ENCODE measurements around the gene KRT7.

Gene KRT7

DNA sequence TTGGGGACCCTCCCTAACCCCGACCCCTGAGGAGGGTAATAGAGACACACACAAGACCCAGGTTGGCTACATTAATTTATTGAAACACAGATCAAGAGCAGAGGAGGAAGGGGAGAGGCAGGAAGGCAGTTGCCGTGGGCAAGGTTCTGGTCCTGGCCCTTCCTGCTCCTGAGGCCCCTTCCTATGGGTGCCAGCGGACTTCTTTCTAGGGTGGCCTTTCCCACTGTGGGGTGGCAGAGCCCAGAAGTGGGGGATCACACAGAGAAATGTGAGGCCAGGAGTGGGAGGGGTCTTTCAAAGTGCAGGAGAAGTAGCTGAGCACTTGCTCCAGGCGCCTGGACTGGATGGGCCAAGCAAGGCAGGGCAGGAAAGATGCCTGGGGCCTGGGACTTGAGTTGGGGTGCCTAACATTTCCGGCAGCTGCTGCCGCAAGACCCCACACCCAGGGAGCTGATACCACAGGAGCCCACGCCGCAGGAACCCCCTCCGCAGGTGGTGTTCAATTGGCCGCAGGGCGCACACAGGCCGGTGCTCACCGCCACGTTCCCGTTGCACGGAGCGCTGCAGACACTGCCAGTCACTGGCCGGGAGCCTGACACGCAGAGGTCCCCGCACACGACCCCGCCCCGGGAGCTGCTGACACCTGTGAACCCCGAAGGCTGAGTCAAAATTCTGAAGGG is 52.9 kb downstream of the KRT7 start:
- TF ChIP-seq, protein P1, sequence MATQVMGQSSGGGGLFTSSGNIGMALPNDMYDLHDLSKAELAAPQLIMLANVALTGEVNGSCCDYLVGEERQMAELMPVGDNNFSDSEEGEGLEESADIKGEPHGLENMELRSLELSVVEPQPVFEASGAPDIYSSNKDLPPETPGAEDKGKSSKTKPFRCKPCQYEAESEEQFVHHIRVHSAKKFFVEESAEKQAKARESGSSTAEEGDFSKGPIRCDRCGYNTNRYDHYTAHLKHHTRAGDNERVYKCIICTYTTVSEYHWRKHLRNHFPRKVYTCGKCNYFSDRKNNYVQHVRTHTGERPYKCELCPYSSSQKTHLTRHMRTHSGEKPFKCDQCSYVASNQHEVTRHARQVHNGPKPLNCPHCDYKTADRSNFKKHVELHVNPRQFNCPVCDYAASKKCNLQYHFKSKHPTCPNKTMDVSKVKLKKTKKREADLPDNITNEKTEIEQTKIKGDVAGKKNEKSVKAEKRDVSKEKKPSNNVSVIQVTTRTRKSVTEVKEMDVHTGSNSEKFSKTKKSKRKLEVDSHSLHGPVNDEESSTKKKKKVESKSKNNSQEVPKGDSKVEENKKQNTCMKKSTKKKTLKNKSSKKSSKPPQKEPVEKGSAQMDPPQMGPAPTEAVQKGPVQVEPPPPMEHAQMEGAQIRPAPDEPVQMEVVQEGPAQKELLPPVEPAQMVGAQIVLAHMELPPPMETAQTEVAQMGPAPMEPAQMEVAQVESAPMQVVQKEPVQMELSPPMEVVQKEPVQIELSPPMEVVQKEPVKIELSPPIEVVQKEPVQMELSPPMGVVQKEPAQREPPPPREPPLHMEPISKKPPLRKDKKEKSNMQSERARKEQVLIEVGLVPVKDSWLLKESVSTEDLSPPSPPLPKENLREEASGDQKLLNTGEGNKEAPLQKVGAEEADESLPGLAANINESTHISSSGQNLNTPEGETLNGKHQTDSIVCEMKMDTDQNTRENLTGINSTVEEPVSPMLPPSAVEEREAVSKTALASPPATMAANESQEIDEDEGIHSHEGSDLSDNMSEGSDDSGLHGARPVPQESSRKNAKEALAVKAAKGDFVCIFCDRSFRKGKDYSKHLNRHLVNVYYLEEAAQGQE (IDR thresholded peaks at IDR 0.05; ENCODE audit: insufficient read depth in 1 of 2, low read depth in 2 of 2, low read length in 2 of 2) = no peak
- TF ChIP-seq SIN3A (IDR thresholded peaks at IDR 0.05; ENCODE audit: borderline replicate concordance, insufficient read depth, low read length) = no peak

DNA sequence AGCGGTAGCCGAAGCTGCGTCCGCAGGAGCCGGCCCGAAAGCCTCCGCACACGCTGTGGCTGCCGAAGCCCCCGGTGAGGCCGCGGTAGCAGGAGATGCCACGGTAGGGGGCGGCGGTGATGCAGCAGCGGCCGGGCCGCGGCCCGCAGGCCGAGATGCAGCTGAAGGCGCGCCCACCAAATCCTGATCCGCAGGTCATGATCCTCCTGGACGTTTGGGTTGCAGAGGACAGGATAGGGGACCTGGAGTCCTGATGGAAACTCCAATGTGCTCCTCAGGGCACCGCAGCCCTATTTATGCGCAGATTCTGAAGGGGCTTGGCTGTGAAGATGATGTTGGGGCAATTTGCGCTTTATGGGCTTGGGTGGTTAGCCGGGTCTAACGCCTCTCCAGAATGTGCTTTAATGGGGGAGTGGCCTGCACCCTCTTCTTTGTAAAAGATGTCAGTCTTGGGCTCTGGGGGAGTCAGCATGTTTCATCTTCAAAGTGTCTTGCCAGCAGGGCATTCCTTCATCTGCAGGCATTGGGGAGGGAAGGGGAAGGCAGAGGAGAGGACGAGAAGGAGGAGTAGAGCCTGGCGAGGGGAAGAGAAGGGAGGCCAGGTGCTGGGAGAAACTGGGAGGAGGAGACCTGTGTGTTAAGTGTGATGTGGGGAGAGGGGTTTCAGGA is 58.4 kb downstream of the KRT7 start, which contains the start of gene KRT81:
TSS of gene KRT81 (minus strand) at position 268 of the 669 bp plus-strand sequence. CDS start at position 199, 69 bp downstream.
- TF ChIP-seq, protein P1 (IDR thresholded peaks at IDR 0.05; ENCODE audit: insufficient read depth in 1 of 2, low read depth in 2 of 2, low read length in 2 of 2) = no peak
- no peak for TF ChIP-seq POLR2AphosphoS5 (IDR thresholded peaks at IDR 0.05; ENCODE audit: low read depth, low read length)

DNA sequence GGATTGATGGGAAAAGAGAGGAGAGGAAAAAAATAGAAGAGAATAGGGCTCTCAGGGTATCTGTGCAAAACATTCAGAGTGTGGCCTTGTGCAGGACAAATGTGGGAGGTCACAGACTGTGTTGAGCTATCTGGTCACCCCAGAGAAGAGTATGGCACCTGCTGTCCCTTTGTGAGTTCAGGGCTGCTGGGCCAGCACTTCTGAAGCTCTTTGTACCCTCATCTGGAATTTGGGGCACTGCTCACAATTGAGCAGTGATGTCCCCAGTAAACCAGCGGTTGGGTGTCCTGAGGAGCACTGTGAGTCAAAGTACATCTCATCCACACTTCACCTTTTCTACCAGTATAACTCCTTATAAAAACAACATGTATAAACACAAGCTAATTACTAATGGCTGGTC is 60.9 kb downstream of the KRT7 start:
- TF ChIP-seq FOXP2 (optimal IDR thresholded peaks at IDR 0.05; ENCODE audit: borderline replicate concordance, extremely low read depth, extremely low read length, insufficient read depth) (no peak), POLR2AphosphoS5 (IDR thresholded peaks at IDR 0.05; ENCODE audit: low read depth, low read length) (no peak), SIN3A (IDR thresholded peaks at IDR 0.05; ENCODE audit: borderline replicate concordance, insufficient read depth, low read length) (no peak), TAF1 (IDR thresholded peaks at IDR 0.05; ENCODE audit: borderline replicate concordance, insufficient read depth, low read length) (no peak)
- TF ChIP-seq, protein P1 (IDR thresholded peaks at IDR 0.05; ENCODE audit: insufficient read depth in 1 of 2, low read depth in 2 of 2, low read length in 2 of 2) = no peak

DNA sequence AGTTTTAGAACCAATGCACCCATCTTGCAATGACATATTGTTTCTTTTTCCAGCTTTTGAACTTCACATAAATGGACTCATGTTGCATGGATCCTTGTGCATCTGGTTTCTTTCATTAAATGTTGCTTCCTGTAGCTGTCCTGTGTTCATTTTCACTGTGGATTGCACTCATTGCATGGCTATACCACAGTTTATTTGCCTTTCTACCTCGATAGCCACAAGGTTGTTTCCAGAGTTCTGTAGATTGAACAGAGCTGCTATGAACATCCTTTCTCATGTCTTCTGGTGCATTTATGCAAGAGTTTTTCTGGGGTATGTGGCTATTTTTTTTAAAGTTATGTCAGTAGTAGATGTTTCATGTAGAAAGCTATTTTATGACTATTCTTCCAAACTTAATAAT is 61.8 kb downstream of the KRT7 start:
- TF ChIP-seq TAF1 (IDR thresholded peaks at IDR 0.05; ENCODE audit: borderline replicate concordance, insufficient read depth, low read length) (no peak), FOXP2 (optimal IDR thresholded peaks at IDR 0.05; ENCODE audit: borderline replicate concordance, extremely low read depth, extremely low read length, insufficient read depth) (no peak), POLR2AphosphoS5 (IDR thresholded peaks at IDR 0.05; ENCODE audit: low read depth, low read length) (no peak), SIN3A (IDR thresholded peaks at IDR 0.05; ENCODE audit: borderline replicate concordance, insufficient read depth, low read length) (no peak)
- TF ChIP-seq, protein P1 (IDR thresholded peaks at IDR 0.05; ENCODE audit: insufficient read depth in 1 of 2, low read depth in 2 of 2, low read length in 2 of 2) = no peak

DNA sequence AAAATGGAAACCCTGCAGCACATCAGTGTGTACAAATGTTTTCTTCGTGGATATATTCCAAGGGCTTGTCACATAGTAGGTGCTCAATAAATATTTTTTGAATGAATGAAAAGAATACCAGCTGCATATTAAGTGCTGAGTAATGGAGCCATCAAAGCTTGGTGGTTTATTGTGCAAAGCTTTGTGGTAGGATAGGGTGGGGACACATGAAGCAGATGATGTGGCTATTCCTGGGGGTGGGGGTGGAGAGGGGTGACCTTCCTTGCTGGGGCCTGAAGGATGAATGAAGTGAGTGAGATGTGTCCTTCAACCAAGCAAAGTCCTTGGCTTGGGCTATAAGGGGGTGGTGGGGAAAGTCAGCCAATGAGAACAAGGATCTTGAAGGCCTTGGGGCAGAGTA is 62.6 kb downstream of the KRT7 start:
- TF ChIP-seq, protein P1 (IDR thresholded peaks at IDR 0.05; ENCODE audit: insufficient read depth in 1 of 2, low read depth in 2 of 2, low read length in 2 of 2) = no peak
- no peak for TF ChIP-seq SIN3A (IDR thresholded peaks at IDR 0.05; ENCODE audit: borderline replicate concordance, insufficient read depth, low read length)
- no peak for TF ChIP-seq FOXP2 (optimal IDR thresholded peaks at IDR 0.05; ENCODE audit: borderline replicate concordance, extremely low read depth, extremely low read length, insufficient read depth)
